Esophagus muscularis mucosa (tissue), 4 donors: ENCODE results near the gene DPP4.

Experiments used
- CTCF ChIP-seq, 3 experiments: fragments of 200-600 bp in 2 of 3; fragments of 450-650 bp in 1 of 3; sonication (generic) in 2 of 3; IDR thresholded peaks; one replicate each; pipeline ENCODE4 v1.5.1; 2017 to 2019; ENCODE audit warnings: antibody characterized with exemption in 3 of 3, mild to moderate bottlenecking in 2 of 3, moderate library complexity in 1 of 3
- EP300 ChIP-seq: sonication (generic); formaldehyde crosslinking; IDR thresholded peaks from one replicate; pipeline ENCODE4 v1.6.1; 2017; ENCODE audit warnings: antibody characterized with exemption
- POLR2A ChIP-seq: fragments of 450-650 bp; IDR thresholded peaks from one replicate; pipeline ENCODE4 v1.6.1; 2017; ENCODE audit warnings: antibody characterized with exemption, moderate library complexity, mild to moderate bottlenecking, low read depth

GRCh38 chr2:162118166-162119031, 44.4 kb upstream of the DPP4 start:
- TF ChIP-seq POLR2A (no peak), CTCF (IDR thresholded peaks at IDR 0.05) (no peak), EP300 (no peak)
